DOHH2 (cell line): ENCODE data around the gene CABCOCO1.

ENCODE experiments used
- H3F3A ChIP-seq: fragments of 200-600 bp; sonication (generic), shearing (Covaris generic); 2 replicates; pipeline ENCODE4 v1.6.0; 2016; ENCODE audit warnings: antibody characterized with exemption, mild to moderate bottlenecking; ENCODE audit not compliant: control insufficient read depth, insufficient read depth
- H3K27ac ChIP-seq: fragments of 200-600 bp; sonication (generic); 2 replicates; pipeline ENCODE4 v1.5.1; 2014; ENCODE audit warnings: low read depth, mild to moderate bottlenecking, low read length, moderate library complexity
- H3K27me3 ChIP-seq: fragments of 200-600 bp; sonication (generic); 2 replicates; pipeline ENCODE4 v1.6.1; 2014; ENCODE audit warnings: mild to moderate bottlenecking, low read length, mixed read lengths; ENCODE audit not compliant: control insufficient read depth
- H3K36me3 ChIP-seq: fragments of 200-600 bp; sonication (generic); 2 replicates; pipeline ENCODE4 v1.6.1; 2014; ENCODE audit warnings: mild to moderate bottlenecking, low read length, moderate library complexity, mixed read lengths; ENCODE audit not compliant: control insufficient read depth
- H3K4me1 ChIP-seq: fragments of 200-600 bp; sonication (generic); 2 replicates; pipeline ENCODE4 v1.6.1; 2014; ENCODE audit warnings: mild to moderate bottlenecking, low read length, mixed read lengths; ENCODE audit not compliant: control insufficient read depth
- H3K4me2 ChIP-seq: fragments of 200-600 bp; sonication (generic); 2 replicates; pipeline ENCODE4 v1.6.0; 2014; ENCODE audit warnings: mild to moderate bottlenecking, low read length, moderate library complexity
- H3K4me3 ChIP-seq: fragments of 200-600 bp; sonication (generic); 2 replicates; pipeline ENCODE4 v1.5.1; 2014; ENCODE audit warnings: mild to moderate bottlenecking, low read length, mixed read lengths
- H3K79me2 ChIP-seq: fragments of 200-600 bp; sonication (generic); 2 replicates; pipeline ENCODE4 v1.6.1; 2014; ENCODE audit warnings: mild to moderate bottlenecking, low read length, mixed read lengths; ENCODE audit not compliant: control insufficient read depth
- H3K9me2 ChIP-seq: fragments of 200-600 bp; sonication (generic); replicated peaks from 2 replicates; pipeline ENCODE4 v1.6.1; 2014; ENCODE audit warnings: mild to moderate bottlenecking, low read length, mixed read lengths; ENCODE audit not compliant: control insufficient read depth
- H3K9me3 ChIP-seq: fragments of 200-600 bp; sonication (generic); 2 replicates; pipeline ENCODE4 v1.6.1; 2014; ENCODE audit warnings: antibody characterized with exemption, low read length, mixed read lengths; ENCODE audit not compliant: control insufficient read depth, insufficient read depth
- H4K20me1 ChIP-seq: fragments of 200-600 bp; sonication (generic); 2 replicates; pipeline ENCODE4 v1.6.0; 2014; ENCODE audit warnings: low read depth, mild to moderate bottlenecking, antibody characterized with exemption, low read length, moderate library complexity; ENCODE audit not compliant: control insufficient read depth, insufficient read depth
- EZH2phosphoT487 ChIP-seq: fragments of 200-600 bp; sonication (generic); IDR thresholded peaks from 2 replicates; pipeline ENCODE4 v1.6.1; 2017; ENCODE audit warnings: borderline replicate concordance, mild to moderate bottlenecking, antibody characterized with exemption, low read length, moderate library complexity, mixed read lengths
- TF ChIP-seq, protein P1 (sequence below): fragments of 200-600 bp; sonication (generic); IDR thresholded peaks from one replicate; pipeline ENCODE4 v1.5.1; 2014; ENCODE audit warnings: antibody characterized with exemption, mild to moderate bottlenecking, low read depth, low read length; ENCODE audit not compliant: poor library complexity, severe bottlenecking

Gene CABCOCO1

DNA sequence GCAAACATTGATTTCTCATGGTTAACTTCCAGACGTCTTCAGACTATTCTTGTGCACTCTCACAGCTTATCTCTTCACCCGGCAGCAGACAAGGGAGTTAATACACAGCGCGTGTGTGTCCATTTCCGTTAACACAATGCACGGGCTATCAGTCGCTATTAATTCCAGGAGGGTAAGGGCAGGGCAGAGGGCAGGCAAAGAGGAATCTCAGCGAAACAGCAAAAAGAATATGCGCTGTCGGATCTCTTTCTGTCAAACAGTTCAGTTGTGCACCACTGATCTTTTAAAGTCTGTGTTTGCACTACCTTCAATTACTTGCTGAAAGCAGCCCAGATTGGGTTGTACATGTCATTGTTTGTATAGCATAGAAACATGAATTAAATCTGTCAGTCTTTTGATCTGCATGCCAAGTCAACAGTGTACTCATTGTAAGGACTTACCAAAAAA is 41.1 kb upstream of the CABCOCO1 start:
- Histone ChIP-seq H3K27ac (no peak overlapping the region), H3K79me2 (no peaks in the 10 kb centered on the region), H3K4me3 (no peak overlapping the region), H3K4me1 (no peaks in the 10 kb centered on the region), H3K9me2 (no peaks in the 10 kb centered on the region), H3K9me3 (no peaks in the 10 kb centered on the region), H3K36me3 (no peaks in the 10 kb centered on the region), H3F3A (no peaks in the 10 kb centered on the region), H3K27me3 (peaks cover 2% of the 10 kb centered on the region; the same call in 1 of the 2 replicates), H4K20me1 (no peaks in the 10 kb centered on the region), H3K4me2 (no peak overlapping the region)
- TF ChIP-seq EZH2phosphoT487, result no peak

- Histone ChIP-seq H3K4me3 (no peak overlapping the region), H3K27me3 (peaks cover 2% of the 10 kb centered on the region; the same call in 1 of the 2 replicates), H3K9me3 (no peaks in the 10 kb centered on the region), H3K4me2 (no peak overlapping the region), H3K4me1 (no peaks in the 10 kb centered on the region), H4K20me1 (no peaks in the 10 kb centered on the region), H3K79me2 (no peaks in the 10 kb centered on the region), H3F3A (no peaks in the 10 kb centered on the region), H3K36me3 (no peaks in the 10 kb centered on the region), H3K27ac (no peak overlapping the region), H3K9me2 (no peaks in the 10 kb centered on the region)
- no peak for TF ChIP-seq EZH2phosphoT487
- TF ChIP-seq, protein P1, sequence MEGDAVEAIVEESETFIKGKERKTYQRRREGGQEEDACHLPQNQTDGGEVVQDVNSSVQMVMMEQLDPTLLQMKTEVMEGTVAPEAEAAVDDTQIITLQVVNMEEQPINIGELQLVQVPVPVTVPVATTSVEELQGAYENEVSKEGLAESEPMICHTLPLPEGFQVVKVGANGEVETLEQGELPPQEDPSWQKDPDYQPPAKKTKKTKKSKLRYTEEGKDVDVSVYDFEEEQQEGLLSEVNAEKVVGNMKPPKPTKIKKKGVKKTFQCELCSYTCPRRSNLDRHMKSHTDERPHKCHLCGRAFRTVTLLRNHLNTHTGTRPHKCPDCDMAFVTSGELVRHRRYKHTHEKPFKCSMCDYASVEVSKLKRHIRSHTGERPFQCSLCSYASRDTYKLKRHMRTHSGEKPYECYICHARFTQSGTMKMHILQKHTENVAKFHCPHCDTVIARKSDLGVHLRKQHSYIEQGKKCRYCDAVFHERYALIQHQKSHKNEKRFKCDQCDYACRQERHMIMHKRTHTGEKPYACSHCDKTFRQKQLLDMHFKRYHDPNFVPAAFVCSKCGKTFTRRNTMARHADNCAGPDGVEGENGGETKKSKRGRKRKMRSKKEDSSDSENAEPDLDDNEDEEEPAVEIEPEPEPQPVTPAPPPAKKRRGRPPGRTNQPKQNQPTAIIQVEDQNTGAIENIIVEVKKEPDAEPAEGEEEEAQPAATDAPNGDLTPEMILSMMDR, result no peak
Measured at GRCh38 chr10:61623161-61623560, 39.6 kb upstream of the CABCOCO1 start.

DNA sequence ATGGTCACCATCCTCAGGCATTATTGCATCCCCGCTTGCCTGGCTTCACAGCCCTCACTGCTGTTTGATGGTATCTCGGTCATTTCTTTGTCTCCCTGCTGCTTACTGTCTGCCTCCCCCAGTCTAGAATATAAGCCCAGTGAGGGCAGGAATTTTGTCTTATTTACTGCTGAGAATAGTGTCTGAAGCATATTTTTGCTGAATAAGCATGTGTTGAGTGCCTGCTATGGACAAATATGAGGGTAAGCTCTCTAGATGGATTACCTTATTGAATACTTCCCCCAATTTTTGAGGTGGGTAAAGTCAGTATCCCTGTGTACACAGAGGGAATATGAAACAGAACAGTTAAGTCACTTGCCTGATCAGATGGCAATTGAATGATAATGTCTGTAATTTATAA is 36.5 kb upstream of the CABCOCO1 start:
- Histone ChIP-seq H3K9me3 (no peaks in the 10 kb centered on the region), H4K20me1 (no peaks in the 10 kb centered on the region), H3K36me3 (no peaks in the 10 kb centered on the region), H3K4me1 (no peaks in the 10 kb centered on the region), H3K27ac (no peak overlapping the region), H3K4me3 (no peak overlapping the region), H3K27me3 (peaks cover 2% of the 10 kb centered on the region; the same call in 1 of the 2 replicates), H3K4me2 (no peak overlapping the region), H3K79me2 (no peaks in the 10 kb centered on the region), H3K9me2 (no peaks in the 10 kb centered on the region), H3F3A (no peaks in the 10 kb centered on the region)
- TF ChIP-seq, protein P1, result no peak
- TF ChIP-seq EZH2phosphoT487, result no peak

- Histone ChIP-seq H3K27ac (no peak overlapping the region), H3F3A (no peaks in the 10 kb centered on the region), H3K36me3 (no peaks in the 10 kb centered on the region), H3K9me3 (no peaks in the 10 kb centered on the region), H3K79me2 (no peaks in the 10 kb centered on the region), H4K20me1 (no peaks in the 10 kb centered on the region), H3K9me2 (no peaks in the 10 kb centered on the region), H3K4me3 (no peak overlapping the region), H3K27me3 (peaks cover 2% of the 10 kb centered on the region; the same call in 1 of the 2 replicates), H3K4me1 (no peaks in the 10 kb centered on the region), H3K4me2 (no peak overlapping the region)
- TF ChIP-seq, protein P1, result no peak
- TF ChIP-seq EZH2phosphoT487, result no peak
Measured at GRCh38 chr10:61627266-61627665, 35.5 kb upstream of the CABCOCO1 start.
